A673 (cell line): ENCODE data around the gene CAMK2G.

Experiments
- CTCF ChIP-seq: fragments of 300-800, 200-600 bp; sonication (generic); conservative IDR thresholded peaks from 2 replicates; pipeline ENCODE4 v1.5.1; 2017; ENCODE audit warnings: low read depth, mild to moderate bottlenecking, antibody characterized with exemption, low read length, moderate library complexity, mixed read lengths
- EZH2 ChIP-seq: fragments of 200-600 bp; sonication (generic); IDR thresholded peaks from 2 replicates; pipeline ENCODE4 v1.6.1; 2017; ENCODE audit warnings: borderline replicate concordance, low read depth, mild to moderate bottlenecking, mixed read lengths, antibody characterized with exemption, low read length; ENCODE audit not compliant: poor library complexity, severe bottlenecking

DNA sequence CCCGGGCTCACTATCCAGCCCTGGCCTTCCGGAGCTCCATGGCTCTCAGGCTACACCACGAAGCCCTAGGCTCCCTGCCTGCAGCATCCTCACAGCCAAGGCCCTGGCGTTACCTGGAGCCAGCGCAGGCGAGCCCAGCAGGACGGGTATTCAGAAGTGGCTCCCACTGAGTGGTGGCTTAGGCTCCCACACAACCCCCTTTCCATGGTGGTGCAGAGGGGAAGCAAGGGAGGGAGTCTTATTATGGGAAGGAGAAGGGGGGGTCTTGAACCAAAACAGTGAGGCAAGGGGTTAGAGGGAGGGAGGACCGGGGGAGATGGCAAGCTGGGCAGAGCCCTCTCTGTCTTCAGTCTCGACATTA lies 33.3 kb downstream of the CAMK2G start:
- TF ChIP-seq CTCF (no peak), EZH2 (no peak)
